COLO668 (cell line): Measurements from ENCODE around the gene RTEL1.
A peak's percentile ranks its signal among the peaks of the same experiment; 100 is the strongest.

Experiments used
- DNase-seq: peaks from one replicate; lab custom pipeline; 2025; ENCODE audit not compliant: unreplicated experiment; lab: John Stamatoyannopoulos, UW

Gene RTEL1

DNA sequence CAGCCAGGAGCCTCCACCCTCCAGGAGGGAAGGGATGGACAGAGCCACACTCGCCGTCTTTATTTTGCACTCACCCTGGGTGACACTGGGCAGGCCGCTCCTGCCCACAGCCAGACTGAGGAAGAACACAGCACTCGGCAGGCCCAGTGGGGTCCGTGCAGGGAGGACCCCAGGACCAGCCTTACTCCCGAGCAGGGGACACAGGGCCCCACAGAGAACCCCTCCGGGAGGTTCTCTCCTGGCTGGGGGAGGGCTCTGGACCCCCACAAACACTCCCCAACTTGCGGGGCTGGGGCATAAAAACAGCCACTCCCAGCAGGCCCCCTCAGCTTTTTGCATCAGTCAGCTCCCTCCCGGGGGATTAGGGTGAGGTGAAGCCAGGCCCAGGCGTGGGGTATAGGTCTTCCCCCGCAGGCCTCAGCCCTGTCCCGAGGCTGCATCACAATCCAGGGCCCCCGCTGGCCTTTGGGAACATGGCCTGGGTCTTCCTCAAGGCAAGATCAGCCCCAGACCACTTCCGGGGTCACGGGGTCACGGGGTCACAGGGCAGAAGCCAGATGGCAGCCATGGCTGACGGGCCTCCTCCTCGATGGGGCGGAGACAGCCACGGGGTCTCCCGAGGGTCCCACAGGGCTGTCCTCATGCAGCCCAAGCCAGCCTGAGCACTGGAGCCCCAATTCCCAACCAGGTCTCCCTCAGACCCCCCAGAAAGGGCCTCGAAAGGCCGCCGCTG is 41.5 kb downstream of the RTEL1 start:
- no peak for DNase-seq

GRCh38 chr20:63700199-63701050 is 42.3 kb downstream of the RTEL1 start:
- DNase-seq, result no peak

- no peak for DNase-seq
Measured at GRCh38 chr20:63701051-63701328, 42.9 kb downstream of the RTEL1 start.

DNA sequence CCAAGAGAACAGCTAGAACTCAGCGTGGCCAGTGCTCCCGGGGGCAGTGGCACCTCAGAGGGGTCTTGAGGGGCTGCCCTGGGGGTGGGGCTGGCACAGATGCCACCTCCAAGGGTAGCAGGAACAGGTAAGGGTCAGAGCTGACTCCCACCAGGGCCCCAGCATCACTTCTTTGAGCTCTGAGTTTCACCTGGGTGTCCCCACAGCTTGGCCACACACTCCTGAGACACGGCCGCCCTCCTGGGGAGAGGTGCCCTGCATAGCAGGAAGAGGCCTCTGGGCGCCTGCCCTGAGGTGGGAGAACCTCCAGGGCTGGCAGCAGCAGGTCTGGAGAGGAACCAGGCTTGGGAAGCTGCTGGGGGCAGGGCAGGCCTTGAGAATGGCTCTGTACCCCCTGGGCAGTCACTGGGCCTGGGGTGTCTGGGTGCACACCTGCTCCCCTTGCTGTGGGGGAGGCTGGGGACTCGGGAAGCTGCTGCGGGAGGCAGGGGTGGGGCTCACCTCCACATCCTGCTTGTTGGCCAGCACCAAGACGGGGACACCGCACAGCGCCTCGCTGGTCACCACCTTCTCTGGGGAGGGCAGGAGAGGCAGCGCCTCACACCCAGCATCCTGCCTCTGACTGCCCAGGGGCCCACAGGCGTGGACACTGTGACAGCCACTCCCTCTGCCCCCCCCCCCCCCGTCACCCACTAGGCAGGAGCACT is 43.4 kb downstream of the RTEL1 start:
- no peak for DNase-seq

- no peak for DNase-seq
Measured at GRCh38 chr20:63702036-63702665, 44.0 kb downstream of the RTEL1 start.

GRCh38 chr20:63702751-63703470 is 44.8 kb downstream of the RTEL1 start:
- DNase-seq, result no peak

DNA sequence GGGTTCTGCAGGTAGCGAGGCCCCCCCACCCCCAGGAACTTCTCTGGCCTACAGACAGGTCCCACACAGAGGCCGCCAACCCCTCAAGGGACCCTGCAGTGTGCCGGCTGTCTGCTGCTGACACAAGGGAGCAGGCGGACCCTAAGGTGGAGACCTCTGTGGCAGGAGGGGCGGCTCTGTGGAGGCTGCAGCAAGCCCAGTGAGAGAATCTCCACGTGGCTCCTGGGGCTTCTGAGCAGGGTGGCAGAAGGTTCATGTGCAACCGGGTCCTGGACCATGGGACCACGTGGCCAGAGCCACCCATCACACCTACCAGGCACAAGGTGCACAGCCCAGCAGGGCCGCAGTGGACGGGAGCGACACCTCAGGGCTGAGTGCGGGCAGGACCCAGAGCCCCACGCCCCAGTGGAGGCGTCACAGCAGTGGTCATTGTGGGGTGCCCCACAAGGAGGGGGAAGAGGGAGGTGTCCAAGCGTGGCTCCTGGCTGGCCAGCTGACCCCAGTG is 45.4 kb downstream of the RTEL1 start:
- DNase-seq, result no peak

DNA sequence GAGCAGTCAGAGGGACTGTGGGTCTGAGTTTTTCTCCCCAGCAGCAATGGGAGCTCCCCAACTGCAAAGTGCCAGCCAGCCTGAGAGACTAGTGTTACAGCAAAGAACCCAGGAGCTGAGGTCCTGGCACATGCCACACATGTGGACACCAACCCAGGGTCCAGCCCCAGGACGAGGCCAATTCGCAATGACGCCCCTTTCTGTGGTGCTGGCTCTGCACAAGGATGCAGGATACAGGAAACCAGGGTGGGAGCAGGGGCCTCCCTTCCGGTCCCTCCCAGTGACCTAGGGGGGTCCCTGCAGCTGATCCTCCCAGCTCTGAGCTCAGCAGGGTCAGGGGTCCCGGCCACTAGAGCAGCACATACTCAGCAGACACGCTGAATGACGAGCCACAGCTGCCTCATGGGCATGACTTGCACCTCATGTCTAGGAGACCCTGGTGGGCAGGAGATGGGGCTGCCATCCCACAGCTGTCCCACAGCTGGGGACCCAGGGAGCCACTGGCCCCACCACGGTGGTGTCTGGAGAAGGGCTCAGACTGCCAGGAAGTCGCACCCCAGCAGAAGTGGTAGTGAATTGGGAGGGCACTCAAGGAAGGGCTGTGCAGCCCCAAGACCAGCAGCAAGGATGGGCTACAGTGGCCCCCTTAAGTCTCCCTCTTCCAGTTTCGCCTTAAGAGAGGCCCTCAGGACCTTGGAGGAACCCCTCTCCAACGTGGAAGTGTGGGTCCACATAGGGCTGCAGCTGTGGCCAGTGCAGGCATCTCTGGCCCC is 46.0 kb downstream of the RTEL1 start:
- no peak for DNase-seq

GRCh38 chr20:63704749-63705117 is 46.6 kb downstream of the RTEL1 start:
- no peak for DNase-seq

GRCh38 chr20:63705232-63706026 is 47.3 kb downstream of the RTEL1 start:
- no peak for DNase-seq

DNA sequence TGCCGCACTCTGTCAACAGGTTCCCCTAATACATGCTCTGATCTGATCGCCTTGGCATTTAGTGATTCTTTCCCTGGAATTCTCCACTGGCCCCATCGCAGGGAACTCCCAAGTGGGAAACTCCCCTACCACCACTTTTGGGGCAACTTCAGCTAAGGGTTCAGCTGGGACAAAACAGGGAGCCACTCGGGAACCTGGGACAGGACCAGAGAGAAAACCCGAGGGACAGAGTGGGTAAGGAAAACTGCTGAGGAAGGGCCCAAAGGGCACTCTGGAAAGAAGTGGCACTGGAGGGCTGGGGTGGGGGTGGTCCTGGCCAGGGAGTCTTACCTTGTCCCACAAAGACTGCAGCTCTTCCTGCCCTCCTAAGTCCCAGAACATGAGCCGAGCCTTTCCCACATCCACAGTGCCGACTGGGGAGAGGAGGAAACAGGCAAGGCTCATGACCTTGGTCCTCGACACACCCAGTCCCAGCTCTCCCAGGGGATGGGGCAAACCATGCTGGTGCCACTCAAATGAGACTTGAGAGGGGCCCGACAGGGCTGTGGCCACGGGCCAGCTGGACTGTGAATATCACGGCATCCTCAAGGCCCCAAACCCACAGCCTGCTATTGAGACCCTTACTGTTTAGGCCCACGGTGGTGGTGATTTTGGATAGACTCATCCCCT is 48.0 kb downstream of the RTEL1 start:
- DNase-seq, result no peak

GRCh38 chr20:63706852-63707557 is 48.9 kb downstream of the RTEL1 start:
- DNase-seq, result peak; percentile 69

GRCh38 chr20:63707558-63708300 is 49.6 kb downstream of the RTEL1 start, which contains the start of the genes ARFRP1 and ZGPAT:
ARFRP1 (minus strand) TSS chr20:63707976; CDS start chr20:63707091, 885 bp downstream.
ZGPAT (plus strand) TSS chr20:63708039; CDS start chr20:63708581, 542 bp downstream.
- peak; percentile 95 for DNase-seq

DNA sequence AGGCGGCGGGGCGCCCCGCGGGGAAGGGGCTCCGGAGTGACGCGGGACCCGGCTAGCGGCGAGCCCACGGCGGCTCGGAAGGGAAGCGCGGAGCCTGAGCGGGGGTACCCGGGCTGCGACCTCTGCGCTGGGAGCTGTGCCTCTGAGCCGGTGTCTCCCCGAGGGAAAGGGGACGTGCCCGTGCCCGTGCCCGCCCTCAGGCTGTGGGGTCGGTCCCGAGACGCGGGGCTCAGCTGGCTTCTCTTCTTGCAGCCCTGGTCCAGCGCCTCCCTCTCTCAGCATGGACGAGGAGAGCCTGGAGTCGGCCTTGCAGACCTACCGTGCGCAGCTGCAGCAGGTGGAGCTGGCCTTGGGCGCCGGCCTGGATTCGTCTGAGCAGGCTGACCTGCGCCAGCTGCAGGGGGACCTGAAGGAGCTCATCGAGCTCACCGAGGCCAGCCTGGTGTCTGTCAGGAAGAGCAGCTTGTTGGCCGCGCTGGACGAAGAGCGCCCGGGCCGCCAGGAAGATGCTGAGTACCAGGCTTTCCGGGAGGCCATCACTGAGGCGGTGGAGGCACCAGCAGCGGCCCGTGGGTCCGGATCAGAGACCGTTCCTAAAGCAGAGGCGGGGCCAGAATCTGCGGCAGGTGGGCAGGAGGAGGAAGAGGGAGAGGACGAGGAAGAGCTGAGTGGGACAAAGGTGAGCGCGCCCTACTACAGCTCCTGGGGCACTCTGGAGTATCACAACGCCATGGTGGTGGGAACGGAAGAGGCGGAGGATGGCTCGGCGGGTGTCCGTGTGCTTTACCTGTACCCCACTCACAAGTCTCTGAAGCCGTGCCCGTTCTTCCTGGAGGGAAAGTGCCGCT is 50.4 kb downstream of the RTEL1 start:
- DNase-seq, result peak; percentile 54

GRCh38 chr20:63709149-63709527 is 51.0 kb downstream of the RTEL1 start:
- no peak for DNase-seq

DNA sequence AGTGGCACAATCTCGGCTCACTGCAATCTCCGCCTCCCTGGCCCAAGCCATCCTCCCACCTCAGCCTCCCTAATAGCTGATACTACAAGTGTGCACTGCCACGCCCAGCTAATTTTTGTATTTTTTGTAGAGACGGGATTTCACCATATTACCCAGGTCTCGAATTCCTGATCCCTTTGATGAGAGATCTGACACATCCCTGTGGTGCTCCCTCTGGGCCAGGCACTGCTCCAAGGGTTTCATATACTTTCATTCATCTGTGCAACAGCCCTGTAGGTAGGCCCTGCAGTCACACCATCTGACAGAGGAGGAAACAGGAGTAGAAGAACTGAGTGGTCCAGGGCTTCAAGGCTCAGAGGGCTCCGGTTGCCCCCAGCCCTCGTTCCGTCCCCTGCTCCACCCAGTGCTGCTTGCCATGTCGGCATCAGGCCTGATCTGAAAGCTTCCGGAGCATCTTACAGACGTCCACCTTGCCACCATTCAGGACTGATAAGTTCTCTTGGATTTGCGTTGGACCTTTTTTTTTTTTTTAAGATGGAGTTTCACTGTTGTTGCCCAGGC is 53.1 kb downstream of the RTEL1 start:
- DNase-seq, result no peak
